GM23248 (cell line): ENCODE data around the gene CCDC92.

Source experiments
- EZH2 ChIP-seq: fragments of 200-600 bp; sonication (generic); IDR thresholded peaks from 2 replicates; pipeline ENCODE4 v1.6.1; 2018; ENCODE audit warnings: antibody characterized with exemption, mild to moderate bottlenecking; ENCODE audit not compliant: insufficient read depth, poor library complexity, severe bottlenecking
- EZH2phosphoT487 ChIP-seq: fragments of 200-600 bp; sonication (generic); IDR thresholded peaks from 2 replicates; pipeline ENCODE4 v1.6.1; 2018; ENCODE audit warnings: antibody characterized with exemption, moderate library complexity, mild to moderate bottlenecking, low read depth; ENCODE audit not compliant: insufficient read depth

DNA sequence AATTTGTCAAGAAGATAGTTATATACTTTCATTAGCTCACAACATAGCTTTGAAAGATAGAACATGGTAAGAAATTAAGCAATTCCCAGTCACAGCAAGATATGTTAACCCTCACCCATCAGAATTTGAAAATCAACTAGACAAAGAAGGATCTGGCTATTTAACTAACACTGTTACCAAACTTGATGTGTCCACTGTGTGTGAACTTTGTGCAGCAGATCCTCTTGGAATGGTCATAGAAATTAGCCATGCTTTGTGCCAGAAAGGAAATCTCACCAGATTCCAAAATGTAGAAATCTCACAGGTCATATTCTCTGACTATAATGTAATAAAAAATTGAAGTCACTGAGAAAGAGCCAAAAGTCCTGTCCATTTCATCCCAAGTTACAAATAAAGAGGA, 46.5 kb upstream of the CCDC92 start:
- no peak for TF ChIP-seq EZH2
- no peak for TF ChIP-seq EZH2phosphoT487
